GM23338 (cell line): ENCODE results near the gene GNS. TPM values are rescaled to one million over a fixed set of nuclear protein-coding genes. Genes with fewer than 3 reads are reported as not detected.

Source experiments
- ATAC-seq: fragments of 200-7000 bp; cut with Tn5 transposase; 3 replicates; pipeline ENCODE4 v1.9.1; 2020
- DNase-seq: peaks from one replicate; pipeline ENCODE4 v3.0.0-alpha.2; 2015; ENCODE audit warnings: low spot score
- H2AFZ ChIP-seq: fragments of 200-600 bp; sonication (generic); 2 replicates; pipeline ENCODE4 v1.8.0; 2016; ENCODE audit warnings: antibody characterized with exemption, mild to moderate bottlenecking, moderate library complexity
- H3F3A ChIP-seq: fragments of 200-600 bp; sonication (generic); replicated peaks from 2 replicates; pipeline ENCODE4 v1.8.0; 2017; ENCODE audit warnings: antibody characterized with exemption, mixed run types, low read depth
- H3K27ac ChIP-seq: fragments of 200-600 bp; sonication (generic); 2 replicates; pipeline ENCODE4 v1.6.1; 2016; ENCODE audit warnings: low read depth
- H3K27me3 ChIP-seq: fragments of 200-600 bp; sonication (generic); 2 replicates; pipeline ENCODE4 v1.8.0; 2016; ENCODE audit warnings: mild to moderate bottlenecking, mixed run types, moderate library complexity; ENCODE audit not compliant: insufficient read depth
- H3K36me3 ChIP-seq: fragments of 200-600 bp; sonication (generic); 2 replicates; pipeline ENCODE4 v1.8.0; 2016; ENCODE audit warnings: mild to moderate bottlenecking; ENCODE audit not compliant: insufficient read depth
- H3K4me1 ChIP-seq: fragments of 200-600 bp; sonication (generic); 2 replicates; pipeline ENCODE4 v1.8.0; 2016; ENCODE audit warnings: mild to moderate bottlenecking, moderate library complexity; ENCODE audit not compliant: insufficient read depth
- H3K4me2 ChIP-seq: fragments of 200-600 bp; sonication (generic); 2 replicates; pipeline ENCODE4 v1.7.1; 2017; ENCODE audit warnings: mixed run types
- H3K4me3 ChIP-seq: fragments of 200-600 bp; sonication (generic); 2 replicates; pipeline ENCODE4 v1.6.1; 2016; ENCODE audit warnings: mixed run types
- H3K79me2 ChIP-seq: fragments of 200-600 bp; sonication (generic); replicated peaks from 2 replicates; pipeline ENCODE4 v1.8.0; 2017; ENCODE audit warnings: mild to moderate bottlenecking; ENCODE audit not compliant: insufficient read depth
- H3K9me2 ChIP-seq: fragments of 200-600 bp; sonication (generic); 2 replicates; pipeline ENCODE4 v1.8.0; 2017; ENCODE audit not compliant: insufficient read depth
- H4K20me1 ChIP-seq: fragments of 200-600 bp; sonication (generic); replicated peaks from 2 replicates; pipeline ENCODE4 v1.8.0; 2017; ENCODE audit warnings: mild to moderate bottlenecking; ENCODE audit not compliant: insufficient read depth
- H3K27ac Mint-ChIP-seq: 2 replicates; pipeline ENCODE4 v1.8.0; 2020; ENCODE audit warnings: inconsistent platforms, mild to moderate bottlenecking, moderate library complexity, mixed read lengths
- H3K27me3 Mint-ChIP-seq: 3 replicates; pipeline ENCODE4 v1.8.0; 2022; ENCODE audit warnings: low read depth, mild to moderate bottlenecking, moderate library complexity, mixed read lengths, inconsistent platforms; ENCODE audit not compliant: insufficient read depth, poor library complexity
- H3K36me3 Mint-ChIP-seq: 3 replicates; pipeline ENCODE4 v1.8.0; 2021; ENCODE audit warnings: low read depth, mild to moderate bottlenecking, inconsistent platforms, moderate library complexity, mixed read lengths
- H3K4me1 Mint-ChIP-seq: 3 replicates; pipeline ENCODE4 v1.8.0; 2020; ENCODE audit warnings: mild to moderate bottlenecking, inconsistent platforms, mixed read lengths
- H3K4me3 Mint-ChIP-seq: 3 replicates; pipeline ENCODE4 v1.8.0; 2021; ENCODE audit warnings: moderate library complexity, mild to moderate bottlenecking, inconsistent platforms, mixed read lengths
- H3K9me3 Mint-ChIP-seq: 3 replicates; pipeline ENCODE4 v1.8.0; 2020; ENCODE audit warnings: moderate library complexity, mild to moderate bottlenecking, inconsistent platforms, mixed read lengths
- CREB1 ChIP-seq: fragments of 250-450 bp; sonication (Bioruptor Pico); IDR thresholded peaks from 2 replicates; pipeline ENCODE4 v1.5.0; 2020; ENCODE audit warnings: low read depth, mild to moderate bottlenecking, moderate library complexity
- EZH2 ChIP-seq: fragments of 200-600 bp; sonication (generic); IDR thresholded peaks from one replicate; pipeline ENCODE4 v1.8.0; 2017; ENCODE audit warnings: antibody characterized with exemption, mild to moderate bottlenecking, low read depth; ENCODE audit not compliant: unreplicated experiment
- ZNF114 ChIP-seq: fragments of 250-450 bp; sonication (Bioruptor Pico); IDR thresholded peaks from 2 replicates; pipeline ENCODE4 v1.5.0; 2020; ENCODE audit warnings: mild to moderate bottlenecking, moderate library complexity
- ZNF331 ChIP-seq: fragments of 250-450 bp; sonication (Bioruptor Pico); IDR thresholded peaks from 2 replicates; pipeline ENCODE4 v1.5.0; 2020; ENCODE audit warnings: low read depth, mild to moderate bottlenecking, moderate library complexity
- ZNF462 ChIP-seq: fragments of 250-450 bp; sonication (Bioruptor Pico); IDR thresholded peaks from 2 replicates; pipeline ENCODE4 v1.5.0; 2020; ENCODE audit warnings: mild to moderate bottlenecking, moderate library complexity
- polyA plus RNA-seq: library from polyadenylated mRNA; unstranded; fragments of >200 nt; fragmentation: Nextera tagmentation; extraction: Ambion mirVana; gene quantifications from 2 replicates; pipeline ENCODE4 v1.2.1, GENCODE V29; 2016
- total RNA-seq: library from RNA; depleted of rRNA; stranded (reverse); fragments of >200 nt; shearing (Covaris generic); gene quantifications from 2 replicates; pipeline ENCODE4 v1.2.3, GENCODE V29; 2014
- TF ChIP-seq, protein P1 (sequence below): IDR thresholded peaks from one replicate; pipeline ENCODE4 v1.6.1; 2018; ENCODE audit warnings: antibody characterized with exemption; ENCODE audit not compliant: unreplicated experiment

The GNS gene
- total and polyA plus RNA-seq, 2 experiments from 2014 or later, result 12.3 to 34.9 TPM

DNA sequence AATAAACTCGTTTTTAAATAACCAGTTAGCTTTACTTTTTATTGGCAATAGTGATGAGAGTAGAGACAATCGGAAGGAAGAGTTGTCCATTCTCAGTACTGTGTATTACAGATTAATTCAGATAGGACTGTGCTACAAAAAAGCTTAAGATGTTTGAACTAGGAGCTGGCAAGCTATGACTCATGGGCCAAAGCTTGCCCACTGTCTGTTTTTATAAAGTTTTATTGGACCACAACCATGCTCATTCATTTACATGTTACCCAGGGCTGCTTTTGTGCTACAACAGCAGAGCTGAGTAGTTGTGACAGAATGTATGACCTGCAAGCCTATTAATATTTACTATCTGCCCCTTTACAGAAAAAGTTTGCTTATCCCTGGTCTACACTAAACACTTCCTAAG is 19.4 kb downstream of the GNS start (continued):
- TF ChIP-seq ZNF462 (CRISPR knock-in tag) (no peak), EZH2 (no peak)

GRCh38 chr12:64737539-64737938 is 21.7 kb downstream of the GNS start:
- peaks cover 4% of the 10 kb centered on the region; the same call in 2 of the 3 replicates for H3K4me1 Mint-ChIP-seq
- H3K4me1 ChIP-seq, result no peaks in the 10 kb centered on the region
- H3K27me3 ChIP-seq, result no peaks in the 10 kb centered on the region
- H3K27ac Mint-ChIP-seq, result peak overlapping the region; percentile 93
- H3K4me2 ChIP-seq, result no peak overlapping the region
- no peak for DNase-seq
- H3F3A ChIP-seq, result no peaks in the 10 kb centered on the region
- TF ChIP-seq, protein P1, sequence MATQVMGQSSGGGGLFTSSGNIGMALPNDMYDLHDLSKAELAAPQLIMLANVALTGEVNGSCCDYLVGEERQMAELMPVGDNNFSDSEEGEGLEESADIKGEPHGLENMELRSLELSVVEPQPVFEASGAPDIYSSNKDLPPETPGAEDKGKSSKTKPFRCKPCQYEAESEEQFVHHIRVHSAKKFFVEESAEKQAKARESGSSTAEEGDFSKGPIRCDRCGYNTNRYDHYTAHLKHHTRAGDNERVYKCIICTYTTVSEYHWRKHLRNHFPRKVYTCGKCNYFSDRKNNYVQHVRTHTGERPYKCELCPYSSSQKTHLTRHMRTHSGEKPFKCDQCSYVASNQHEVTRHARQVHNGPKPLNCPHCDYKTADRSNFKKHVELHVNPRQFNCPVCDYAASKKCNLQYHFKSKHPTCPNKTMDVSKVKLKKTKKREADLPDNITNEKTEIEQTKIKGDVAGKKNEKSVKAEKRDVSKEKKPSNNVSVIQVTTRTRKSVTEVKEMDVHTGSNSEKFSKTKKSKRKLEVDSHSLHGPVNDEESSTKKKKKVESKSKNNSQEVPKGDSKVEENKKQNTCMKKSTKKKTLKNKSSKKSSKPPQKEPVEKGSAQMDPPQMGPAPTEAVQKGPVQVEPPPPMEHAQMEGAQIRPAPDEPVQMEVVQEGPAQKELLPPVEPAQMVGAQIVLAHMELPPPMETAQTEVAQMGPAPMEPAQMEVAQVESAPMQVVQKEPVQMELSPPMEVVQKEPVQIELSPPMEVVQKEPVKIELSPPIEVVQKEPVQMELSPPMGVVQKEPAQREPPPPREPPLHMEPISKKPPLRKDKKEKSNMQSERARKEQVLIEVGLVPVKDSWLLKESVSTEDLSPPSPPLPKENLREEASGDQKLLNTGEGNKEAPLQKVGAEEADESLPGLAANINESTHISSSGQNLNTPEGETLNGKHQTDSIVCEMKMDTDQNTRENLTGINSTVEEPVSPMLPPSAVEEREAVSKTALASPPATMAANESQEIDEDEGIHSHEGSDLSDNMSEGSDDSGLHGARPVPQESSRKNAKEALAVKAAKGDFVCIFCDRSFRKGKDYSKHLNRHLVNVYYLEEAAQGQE, result no peak
- TF ChIP-seq CREB1 (CRISPR knock-in tag) (no peak), ZNF114 (no peak), ZNF331 (CRISPR knock-in tag) (no peak)
- no peak overlapping the region for H3K27ac ChIP-seq
- H3K36me3 ChIP-seq, result peaks cover 18% of the 10 kb centered on the region; the same call in 1 of the 2 replicates
- H3K4me3 Mint-ChIP-seq, result no peak overlapping the region
- no peaks in the 10 kb centered on the region for H3K9me2 ChIP-seq
- no peak overlapping the region for H2AFZ ChIP-seq
- no peak for ATAC-seq
- H3K9me3 Mint-ChIP-seq, result no peaks in the 10 kb centered on the region; the same call in 2 of the 3 replicates
- H3K36me3 Mint-ChIP-seq, result peaks cover 46% of the 10 kb centered on the region
- 0 out of 2 replicates have a peak, but pooled peaks cover 5% of the 10 kb centered on the region for H4K20me1 ChIP-seq
- no peaks in the 10 kb centered on the region for H3K79me2 ChIP-seq
- no peaks in the 10 kb centered on the region for H3K27me3 Mint-ChIP-seq
- no peak overlapping the region for H3K4me3 ChIP-seq
